ENCODE data around the gene NR2F2. TPM values are rescaled to one million over a fixed set of nuclear protein-coding genes. Genes with fewer than 3 reads are reported as not detected.

Gene NR2F2
- total RNA-seq, 1 donor from 2014 or later: 19.1 TPM

- Histone ChIP-seq H3K27me3 (ENCODE audit: control insufficient read depth, insufficient read depth, low read length) (no peaks in the 10 kb centered on the region), H3K36me3 (ENCODE audit: control insufficient read depth, insufficient read depth, low read length) (no peaks in the 10 kb centered on the region), H3K4me3 (ENCODE audit: low read depth, low read length) (no peak overlapping the region)
- DNase-seq (ENCODE audit: low read depth): no peak
- no peak for TF ChIP-seq CTCF (IDR thresholded peaks at IDR 0.05; ENCODE audit: insufficient read depth, low read length, poor library complexity, severe bottlenecking)
Measured at GRCh38 chr15:96348112-96349027, 17.9 kb downstream of the NR2F2 start.

- H3K27me3 ChIP-seq (ENCODE audit: control insufficient read depth, insufficient read depth, low read length): no peaks in the 10 kb centered on the region
- H3K4me3 ChIP-seq (ENCODE audit: low read depth, low read length): no peak overlapping the region
- TF ChIP-seq CTCF (IDR thresholded peaks at IDR 0.05; ENCODE audit: insufficient read depth, low read length, poor library complexity, severe bottlenecking): no peak
- no peak for DNase-seq (ENCODE audit: low read depth)
- H3K36me3 ChIP-seq (ENCODE audit: control insufficient read depth, insufficient read depth, low read length): no peaks in the 10 kb centered on the region
Measured at GRCh38 chr15:96349034-96349856, 18.7 kb downstream of the NR2F2 start.

GRCh38 chr15:96349857-96350720 is 19.6 kb downstream of the NR2F2 start:
- Histone ChIP-seq H3K4me3 (ENCODE audit: low read depth, low read length) (no peak overlapping the region), H3K36me3 (ENCODE audit: control insufficient read depth, insufficient read depth, low read length) (no peaks in the 10 kb centered on the region), H3K27me3 (ENCODE audit: control insufficient read depth, insufficient read depth, low read length) (no peaks in the 10 kb centered on the region)
- no peak for TF ChIP-seq CTCF (IDR thresholded peaks at IDR 0.05; ENCODE audit: insufficient read depth, low read length, poor library complexity, severe bottlenecking)
- no peak for DNase-seq (ENCODE audit: low read depth)

- DNase-seq (ENCODE audit: low read depth): no peak
- Histone ChIP-seq H3K4me3 (ENCODE audit: low read depth, low read length) (no peak overlapping the region), H3K36me3 (ENCODE audit: control insufficient read depth, insufficient read depth, low read length) (no peaks in the 10 kb centered on the region), H3K27me3 (ENCODE audit: control insufficient read depth, insufficient read depth, low read length) (no peaks in the 10 kb centered on the region)
- no peak for TF ChIP-seq CTCF (IDR thresholded peaks at IDR 0.05; ENCODE audit: insufficient read depth, low read length, poor library complexity, severe bottlenecking)
Measured at GRCh38 chr15:96350934-96351724, 20.6 kb downstream of the NR2F2 start.
